Measurements from ENCODE around the gene SLC15A1.

Gene SLC15A1

GRCh38 chr13:98781045-98781444, 28.6 kb upstream of the SLC15A1 start:
- peaks cover 5% of the 10 kb centered on the region; the same call in 1 of the 2 replicates for H3K4me1 ChIP-seq (ENCODE audit: control insufficient read depth, insufficient read depth, low read length)
- H3K9ac ChIP-seq (ENCODE audit: low read length) = no peak overlapping the region
- H3K9me3 ChIP-seq (ENCODE audit: control insufficient read depth, insufficient read depth, low read depth, low read length) = no peaks in the 10 kb centered on the region
- no peak overlapping the region for H3K27ac ChIP-seq (ENCODE audit: low read depth, low read length)
- H3K36me3 ChIP-seq (ENCODE audit: control insufficient read depth, insufficient read depth, low read length) = no peaks in the 10 kb centered on the region
- H3K4me3 ChIP-seq (ENCODE audit: low read depth, low read length) = no peak overlapping the region
- H3K27me3 ChIP-seq (ENCODE audit: control insufficient read depth, insufficient read depth, low read length) = no peaks in the 10 kb centered on the region

GRCh38 chr13:98780451-98780850, 28.0 kb upstream of the SLC15A1 start:
- no peaks in the 10 kb centered on the region for H3K9me3 ChIP-seq (ENCODE audit: control insufficient read depth, insufficient read depth, low read depth, low read length)
- H3K4me3 ChIP-seq (ENCODE audit: low read depth, low read length) = no peak overlapping the region
- H3K9ac ChIP-seq (ENCODE audit: low read length) = no peak overlapping the region
- H3K4me1 ChIP-seq (ENCODE audit: control insufficient read depth, insufficient read depth, low read length) = peaks cover 5% of the 10 kb centered on the region; the same call in 1 of the 2 replicates
- no peak overlapping the region for H3K27ac ChIP-seq (ENCODE audit: low read depth, low read length)
- no peaks in the 10 kb centered on the region for H3K36me3 ChIP-seq (ENCODE audit: control insufficient read depth, insufficient read depth, low read length)
- H3K27me3 ChIP-seq (ENCODE audit: control insufficient read depth, insufficient read depth, low read length) = no peaks in the 10 kb centered on the region

- Histone ChIP-seq H3K27me3 (ENCODE audit: control insufficient read depth, insufficient read depth, low read length) (no peaks in the 10 kb centered on the region), H3K4me1 (ENCODE audit: control insufficient read depth, insufficient read depth, low read length) (peaks cover 5% of the 10 kb centered on the region; the same call in 1 of the 2 replicates), H3K36me3 (ENCODE audit: control insufficient read depth, insufficient read depth, low read length) (no peaks in the 10 kb centered on the region), H3K27ac (ENCODE audit: low read depth, low read length) (no peak overlapping the region), H3K4me3 (ENCODE audit: low read depth, low read length) (no peak overlapping the region), H3K9me3 (ENCODE audit: control insufficient read depth, insufficient read depth, low read depth, low read length) (no peaks in the 10 kb centered on the region), H3K9ac (ENCODE audit: low read length) (no peak overlapping the region)
These were observed 27.2 kb upstream of the SLC15A1 start for GRCh38 chr13:98779695-98780094.

- H3K36me3 ChIP-seq (ENCODE audit: control insufficient read depth, insufficient read depth, low read length) = no peaks in the 10 kb centered on the region
- H3K27ac ChIP-seq (ENCODE audit: low read depth, low read length) = no peak overlapping the region
- H3K9ac ChIP-seq (ENCODE audit: low read length) = no peak overlapping the region
- peaks cover 5% of the 10 kb centered on the region; the same call in 1 of the 2 replicates for H3K4me1 ChIP-seq (ENCODE audit: control insufficient read depth, insufficient read depth, low read length)
- H3K27me3 ChIP-seq (ENCODE audit: control insufficient read depth, insufficient read depth, low read length) = no peaks in the 10 kb centered on the region
- no peak overlapping the region for H3K4me3 ChIP-seq (ENCODE audit: low read depth, low read length)
- H3K9me3 ChIP-seq (ENCODE audit: control insufficient read depth, insufficient read depth, low read depth, low read length) = no peaks in the 10 kb centered on the region
These were observed 26.3 kb upstream of the SLC15A1 start for GRCh38 chr13:98778749-98779148.

GRCh38 chr13:98776644-98777043, 24.2 kb upstream of the SLC15A1 start:
- no peaks in the 10 kb centered on the region for H3K36me3 ChIP-seq (ENCODE audit: control insufficient read depth, insufficient read depth, low read length)
- no peaks in the 10 kb centered on the region for H3K9me3 ChIP-seq (ENCODE audit: control insufficient read depth, insufficient read depth, low read depth, low read length)
- no peak overlapping the region for H3K4me3 ChIP-seq (ENCODE audit: low read depth, low read length)
- no peaks in the 10 kb centered on the region for H3K27me3 ChIP-seq (ENCODE audit: control insufficient read depth, insufficient read depth, low read length)
- H3K9ac ChIP-seq (ENCODE audit: low read length) = no peak overlapping the region
- no peak overlapping the region for H3K27ac ChIP-seq (ENCODE audit: low read depth, low read length)
- peaks cover 5% of the 10 kb centered on the region; the same call in 1 of the 2 replicates for H3K4me1 ChIP-seq (ENCODE audit: control insufficient read depth, insufficient read depth, low read length)

GRCh38 chr13:98775844-98776598, 23.5 kb upstream of the SLC15A1 start:
- no peak overlapping the region for H3K27ac ChIP-seq (ENCODE audit: low read depth, low read length)
- no peaks in the 10 kb centered on the region for H3K36me3 ChIP-seq (ENCODE audit: control insufficient read depth, insufficient read depth, low read length)
- no peaks in the 10 kb centered on the region for H3K9me3 ChIP-seq (ENCODE audit: control insufficient read depth, insufficient read depth, low read depth, low read length)
- H3K4me3 ChIP-seq (ENCODE audit: low read depth, low read length) = no peak overlapping the region
- H3K9ac ChIP-seq (ENCODE audit: low read length) = no peak overlapping the region
- H3K4me1 ChIP-seq (ENCODE audit: control insufficient read depth, insufficient read depth, low read length) = peaks cover 5% of the 10 kb centered on the region; the same call in 1 of the 2 replicates
- H3K27me3 ChIP-seq (ENCODE audit: control insufficient read depth, insufficient read depth, low read length) = no peaks in the 10 kb centered on the region

GRCh38 chr13:98775386-98775785, 22.9 kb upstream of the SLC15A1 start:
- H3K9ac ChIP-seq (ENCODE audit: low read length) = no peak overlapping the region
- no peak overlapping the region for H3K27ac ChIP-seq (ENCODE audit: low read depth, low read length)
- peaks cover 5% of the 10 kb centered on the region; the same call in 1 of the 2 replicates for H3K4me1 ChIP-seq (ENCODE audit: control insufficient read depth, insufficient read depth, low read length)
- H3K4me3 ChIP-seq (ENCODE audit: low read depth, low read length) = no peak overlapping the region
- H3K9me3 ChIP-seq (ENCODE audit: control insufficient read depth, insufficient read depth, low read depth, low read length) = no peaks in the 10 kb centered on the region
- no peaks in the 10 kb centered on the region for H3K36me3 ChIP-seq (ENCODE audit: control insufficient read depth, insufficient read depth, low read length)
- H3K27me3 ChIP-seq (ENCODE audit: control insufficient read depth, insufficient read depth, low read length) = no peaks in the 10 kb centered on the region

GRCh38 chr13:98774776-98775175, 22.3 kb upstream of the SLC15A1 start:
- Histone ChIP-seq H3K27me3 (ENCODE audit: control insufficient read depth, insufficient read depth, low read length) (no peaks in the 10 kb centered on the region), H3K9ac (ENCODE audit: low read length) (no peak overlapping the region), H3K36me3 (ENCODE audit: control insufficient read depth, insufficient read depth, low read length) (no peaks in the 10 kb centered on the region), H3K4me3 (ENCODE audit: low read depth, low read length) (no peak overlapping the region), H3K4me1 (ENCODE audit: control insufficient read depth, insufficient read depth, low read length) (peaks cover 5% of the 10 kb centered on the region; the same call in 1 of the 2 replicates), H3K9me3 (ENCODE audit: control insufficient read depth, insufficient read depth, low read depth, low read length) (no peaks in the 10 kb centered on the region), H3K27ac (ENCODE audit: low read depth, low read length) (no peak overlapping the region)

GRCh38 chr13:98773921-98774320, 21.4 kb upstream of the SLC15A1 start:
- H3K4me1 ChIP-seq (ENCODE audit: control insufficient read depth, insufficient read depth, low read length) = peaks cover 4% of the 10 kb centered on the region; the same call in 1 of the 2 replicates
- no peak overlapping the region for H3K9ac ChIP-seq (ENCODE audit: low read length)
- H3K36me3 ChIP-seq (ENCODE audit: control insufficient read depth, insufficient read depth, low read length) = no peaks in the 10 kb centered on the region

GRCh38 chr13:98772794-98773452, 20.5 kb upstream of the SLC15A1 start:
- Histone ChIP-seq H3K27ac (ENCODE audit: low read depth, low read length) (no peak overlapping the region), H3K27me3 (ENCODE audit: control insufficient read depth, insufficient read depth, low read length) (no peaks in the 10 kb centered on the region), H3K36me3 (ENCODE audit: control insufficient read depth, insufficient read depth, low read length) (no peaks in the 10 kb centered on the region)

More at GRCh38 chr13:98773921-98774320, 21.4 kb upstream of the SLC15A1 start:
- Histone ChIP-seq H3K27me3 (ENCODE audit: control insufficient read depth, insufficient read depth, low read length) (no peaks in the 10 kb centered on the region), H3K27ac (ENCODE audit: low read depth, low read length) (no peak overlapping the region), H3K4me3 (ENCODE audit: low read depth, low read length) (no peak overlapping the region), H3K9me3 (ENCODE audit: control insufficient read depth, insufficient read depth, low read depth, low read length) (no peaks in the 10 kb centered on the region)

More at GRCh38 chr13:98772794-98773452, 20.5 kb upstream of the SLC15A1 start:
- Histone ChIP-seq H3K4me3 (ENCODE audit: low read depth, low read length) (no peak overlapping the region), H3K9me3 (ENCODE audit: control insufficient read depth, insufficient read depth, low read depth, low read length) (no peaks in the 10 kb centered on the region), H3K4me1 (ENCODE audit: control insufficient read depth, insufficient read depth, low read length) (no peaks in the 10 kb centered on the region), H3K9ac (ENCODE audit: low read length) (no peak overlapping the region)

All from HUES6 (cell line).